Activated CD4-positive, alpha-beta T cell treated with anti-CD3 and anti-CD28 coated beads, Interleukin-2, amount 50 U/mL, for 48 hours (primary cell): ENCODE data around the gene TBL1XR1.
"Not testable (repeated sequence)": the region's sequence is repeated elsewhere in the genome, so short reads cannot be mapped to it uniquely, and the experiment has no call there.

Experiments
- DNase-seq, 2 experiments: peaks; one replicate each; pipeline ENCODE4 v3.0.0-alpha.2; 2020

Gene TBL1XR1

DNA sequence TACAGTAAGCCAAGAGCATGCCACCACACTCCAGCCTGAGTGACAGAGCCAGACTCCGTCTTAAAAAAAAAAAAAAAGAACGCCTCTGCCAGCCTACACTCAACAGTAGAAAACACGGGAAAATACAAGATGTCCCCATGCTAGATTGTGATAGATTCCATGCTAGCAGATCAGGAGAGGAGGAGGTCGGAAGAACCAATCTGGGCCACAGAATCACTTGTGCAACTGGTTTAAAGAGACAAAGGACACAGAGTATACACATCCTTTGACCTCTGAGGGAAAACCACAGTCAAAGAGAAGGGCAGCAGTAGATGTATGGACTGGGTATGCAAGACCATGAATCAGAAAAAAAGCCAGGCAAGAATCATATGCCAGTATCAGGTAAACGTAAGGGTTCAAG, 15.9 kb downstream of the TBL1XR1 start:
- DNase-seq: no peak

DNA sequence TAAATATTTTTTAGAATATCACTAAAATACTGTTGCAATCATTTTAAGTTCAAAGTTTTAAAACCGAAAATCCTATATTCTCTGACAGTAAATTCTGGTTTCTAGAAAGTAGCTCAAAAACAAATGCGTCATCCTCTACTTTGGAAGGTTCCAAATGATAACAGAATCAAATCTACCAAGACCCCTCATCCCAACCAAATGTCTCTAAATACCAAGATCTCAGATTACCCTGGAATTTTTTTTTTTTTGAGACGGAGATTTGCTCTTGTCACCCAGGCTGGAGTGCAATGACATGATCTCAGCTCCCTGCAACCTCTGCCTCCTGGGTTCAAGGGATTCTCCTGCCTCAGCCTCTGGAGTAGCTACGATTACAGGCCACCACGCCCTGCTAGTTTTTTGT, 16.8 kb downstream of the TBL1XR1 start:
- DNase-seq: no peak

DNA sequence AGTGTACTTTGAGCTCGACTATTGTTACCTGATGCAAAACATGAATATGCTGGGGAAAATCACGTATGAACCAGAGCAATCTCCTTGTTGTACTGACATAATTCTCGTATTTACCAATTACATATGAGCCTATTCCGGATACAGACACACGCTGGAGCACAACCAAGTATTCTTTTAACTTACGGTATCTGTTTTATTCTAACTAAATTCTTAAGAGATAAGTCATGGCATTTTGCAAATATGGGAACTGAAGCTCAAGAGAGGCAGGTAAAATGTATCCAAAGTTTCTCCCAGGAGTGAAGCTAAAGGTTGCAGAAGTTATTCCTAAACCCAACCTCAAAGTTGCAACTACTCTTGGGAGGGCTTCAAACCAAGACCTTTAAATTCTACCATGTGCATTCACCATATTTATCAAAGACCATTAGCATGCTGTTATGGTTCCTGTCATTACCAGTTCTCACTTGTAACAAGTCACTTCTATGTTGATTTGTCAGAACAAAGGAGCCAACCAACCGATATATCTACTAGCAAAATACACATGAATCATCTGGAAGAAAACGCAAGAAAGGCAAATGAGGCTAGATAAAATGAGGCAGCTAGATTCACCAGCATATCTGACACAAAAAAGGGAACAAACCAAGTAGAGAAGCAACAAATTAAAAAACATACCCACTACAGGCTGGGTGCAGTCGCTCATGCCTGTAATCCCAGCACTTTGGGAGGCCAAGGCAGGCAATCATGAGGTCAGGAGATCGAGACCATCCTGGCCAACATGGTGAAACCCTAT, 17.8 kb downstream of the TBL1XR1 start:
- DNase-seq: no peak

DNA sequence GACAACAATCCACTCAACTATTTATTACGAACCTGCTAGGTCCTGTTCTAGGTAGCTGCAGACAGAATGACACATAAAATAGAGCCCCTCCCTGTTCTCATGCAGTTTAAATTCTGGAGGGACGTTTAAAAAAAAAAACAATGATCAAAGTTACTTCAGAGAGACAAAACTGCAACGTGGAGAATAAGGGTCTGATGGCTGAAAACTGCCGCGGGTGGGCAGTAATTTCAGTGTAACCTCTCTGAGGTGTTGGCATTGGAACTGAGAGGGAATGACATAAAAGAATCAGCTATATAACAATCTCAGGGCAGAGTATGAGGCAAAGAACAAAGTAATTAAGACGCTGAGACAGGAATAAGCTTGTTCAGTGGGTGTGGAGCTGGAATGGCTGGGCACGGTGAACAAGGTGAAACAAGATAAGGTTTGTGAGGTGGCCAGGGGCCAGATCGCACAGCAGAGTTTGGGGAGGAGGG, 19.5 kb downstream of the TBL1XR1 start:
- DNase-seq: no peak

DNA sequence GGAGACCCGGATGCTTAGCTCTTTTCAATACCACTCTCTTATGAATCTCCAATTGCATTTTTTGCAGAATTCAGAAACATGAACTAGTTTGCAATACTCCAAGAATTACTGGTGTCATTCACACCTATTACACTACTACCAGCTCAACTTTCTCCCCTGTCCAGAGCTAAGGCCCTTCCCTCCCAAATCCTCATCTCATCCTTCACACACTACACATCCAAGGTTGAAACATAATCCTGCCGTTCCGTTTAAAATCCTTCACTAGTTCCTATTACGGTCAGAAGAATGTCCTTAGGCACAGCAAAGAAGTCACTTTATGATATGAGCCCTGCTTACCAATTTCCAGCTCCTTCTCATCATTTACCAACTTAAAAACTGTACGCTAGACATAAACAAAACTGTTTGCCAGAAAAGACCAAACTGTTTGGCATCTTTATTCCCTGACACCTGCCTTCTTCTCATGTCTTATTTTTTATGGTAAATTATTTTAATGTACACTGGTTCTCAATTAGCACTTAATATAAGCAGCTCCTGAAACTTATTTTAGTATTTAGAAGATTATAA, 22.6 kb downstream of the TBL1XR1 start:
- DNase-seq: no peak

DNA sequence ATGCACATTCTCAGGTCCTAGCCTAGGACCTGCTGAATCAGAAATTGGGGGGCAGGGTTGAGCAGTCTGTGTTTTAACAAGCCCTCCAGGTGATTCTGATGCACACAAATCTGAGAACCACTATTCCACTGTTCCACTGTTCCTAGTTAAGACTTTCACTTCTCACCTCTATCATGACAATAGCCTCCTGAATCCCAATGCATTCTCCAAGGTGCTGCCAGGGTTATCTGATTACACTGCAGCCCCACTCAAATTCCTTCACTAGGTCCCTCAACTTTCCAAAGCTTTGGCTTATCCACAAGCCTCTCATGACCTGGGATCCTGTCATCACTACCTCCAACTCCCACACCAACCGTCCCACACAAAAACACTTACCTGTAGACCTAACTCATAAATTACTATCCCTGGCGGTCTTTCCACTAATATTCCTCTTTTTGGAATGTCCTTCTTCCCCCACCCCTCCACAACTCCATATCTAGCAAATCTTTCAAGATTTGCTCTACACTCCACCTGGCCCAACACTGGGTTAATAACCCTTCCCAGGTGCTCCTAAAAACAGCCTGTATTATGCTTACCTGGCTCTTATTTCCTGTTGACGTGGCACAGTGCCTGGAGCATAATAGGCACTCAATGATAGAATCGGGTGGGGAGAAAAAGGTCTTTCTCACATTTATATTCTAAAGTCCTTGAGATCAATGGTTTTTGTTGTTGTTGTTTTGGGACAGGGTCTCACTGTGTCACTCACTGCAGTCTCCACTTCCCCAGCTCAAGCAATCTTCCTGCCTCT, 27.2 kb downstream of the TBL1XR1 start:
- DNase-seq: no peak

DNA sequence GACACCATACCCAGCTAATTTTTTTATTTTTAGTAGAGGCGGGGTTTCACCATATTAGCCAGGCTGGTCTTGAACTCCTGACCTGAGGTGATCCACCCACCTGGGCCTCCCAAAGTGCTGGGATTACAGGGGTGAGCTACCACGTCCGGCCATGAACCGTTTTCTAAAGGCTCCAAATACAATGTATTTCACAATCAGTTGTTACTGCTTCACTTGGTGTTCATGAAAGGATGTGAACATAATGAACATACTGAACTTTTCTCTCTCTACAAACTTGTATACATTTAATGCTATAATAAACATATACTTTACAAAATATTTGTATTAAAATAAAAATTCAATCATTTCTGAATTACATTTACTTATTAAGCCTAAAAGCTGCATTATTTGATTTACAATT, 28.9 kb downstream of the TBL1XR1 start:
- no peak for DNase-seq

DNA sequence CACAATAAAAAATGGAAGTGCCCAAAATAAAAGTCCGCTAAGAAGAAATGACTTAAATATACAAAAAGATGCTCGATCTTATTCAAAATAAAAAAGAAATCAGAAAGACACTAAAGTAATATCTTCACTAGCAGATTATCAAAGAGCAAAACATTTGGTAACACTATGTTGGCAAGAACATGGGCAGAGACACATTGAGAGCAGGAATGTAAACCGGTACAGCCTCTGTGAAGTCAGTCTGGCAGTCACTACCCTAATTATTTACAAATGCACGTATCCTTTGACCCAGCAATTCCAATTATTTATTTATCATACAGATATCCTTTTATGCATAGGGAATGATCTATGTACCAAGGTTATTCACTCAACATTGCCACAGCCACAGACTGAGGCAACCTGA, 34.5 kb downstream of the TBL1XR1 start:
- no peak for DNase-seq

DNA sequence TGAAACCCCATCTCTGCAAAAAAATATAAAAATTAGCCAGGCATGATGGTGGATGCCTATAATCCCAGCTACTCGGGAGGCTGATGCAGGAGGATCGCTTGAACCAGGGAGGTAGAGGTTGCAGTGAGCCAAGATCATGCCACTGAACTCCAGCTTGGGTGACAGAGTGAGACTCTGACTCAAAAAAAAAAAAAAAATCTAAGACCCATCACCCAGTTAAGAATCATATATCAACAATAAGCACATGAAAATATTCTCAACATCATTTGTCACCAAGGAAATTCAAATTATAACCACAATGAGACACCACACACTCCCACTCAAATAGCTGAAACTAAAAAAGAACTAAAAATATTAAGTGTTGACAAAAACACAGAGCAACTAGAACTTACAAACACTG, 35.7 kb downstream of the TBL1XR1 start:
- DNase-seq: not testable (repeated sequence)

DNA sequence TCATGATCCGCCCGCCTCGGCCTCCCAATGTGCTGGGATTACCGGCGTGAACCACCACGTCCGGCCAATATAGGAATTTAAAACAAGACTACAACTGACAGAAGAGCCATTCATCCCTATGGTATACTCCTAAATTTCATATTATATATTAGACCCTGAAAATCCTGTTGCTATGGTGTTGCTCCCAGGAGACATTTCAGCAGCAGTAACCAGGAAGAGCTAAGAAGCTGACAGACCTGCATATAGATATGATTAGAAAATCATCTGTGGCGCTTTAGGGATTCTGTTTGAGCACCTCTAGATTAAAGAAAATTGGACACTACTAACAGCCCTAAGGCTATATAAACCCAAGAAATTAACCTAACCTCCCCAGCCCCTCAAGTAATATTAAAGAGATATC, 38.8 kb downstream of the TBL1XR1 start:
- DNase-seq: no peak

DNA sequence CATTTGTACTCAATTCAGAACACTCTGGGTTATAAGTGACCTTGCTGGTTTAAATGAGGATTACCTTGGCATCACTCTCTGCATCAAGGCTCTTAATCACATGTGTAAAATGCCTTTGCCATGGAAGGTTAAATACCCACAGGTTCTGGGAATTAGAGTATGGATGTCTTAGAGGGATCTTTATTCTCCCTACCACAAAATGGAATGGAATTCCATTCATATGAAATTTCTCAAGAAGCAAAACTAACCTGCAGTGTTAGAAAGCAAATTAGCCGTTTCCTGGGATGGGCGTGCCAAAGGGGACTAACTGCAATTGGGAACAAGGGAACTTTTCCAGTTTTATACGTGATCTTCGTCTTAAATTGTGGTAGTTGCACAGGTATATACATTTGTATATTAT, 39.8 kb downstream of the TBL1XR1 start:
- DNase-seq: no peak

DNA sequence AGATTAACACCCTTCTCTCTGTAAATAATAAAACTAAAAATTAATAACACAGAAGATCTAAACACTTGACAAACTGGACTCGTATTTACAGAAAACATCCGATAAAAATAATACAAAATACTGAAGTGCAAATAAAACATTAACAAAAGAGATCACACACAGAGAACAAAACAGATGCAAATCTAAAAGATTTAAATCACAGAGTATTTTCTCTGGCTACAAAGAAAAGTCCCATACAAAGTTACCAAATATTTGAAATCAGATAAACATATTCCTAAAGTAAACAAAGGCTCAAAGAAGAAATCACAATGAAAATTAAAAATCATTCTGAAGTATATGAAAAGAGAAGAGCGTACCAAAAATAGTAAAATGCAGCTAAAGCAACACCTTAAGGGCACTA, 42.5 kb downstream of the TBL1XR1 start:
- DNase-seq: no peak

DNA sequence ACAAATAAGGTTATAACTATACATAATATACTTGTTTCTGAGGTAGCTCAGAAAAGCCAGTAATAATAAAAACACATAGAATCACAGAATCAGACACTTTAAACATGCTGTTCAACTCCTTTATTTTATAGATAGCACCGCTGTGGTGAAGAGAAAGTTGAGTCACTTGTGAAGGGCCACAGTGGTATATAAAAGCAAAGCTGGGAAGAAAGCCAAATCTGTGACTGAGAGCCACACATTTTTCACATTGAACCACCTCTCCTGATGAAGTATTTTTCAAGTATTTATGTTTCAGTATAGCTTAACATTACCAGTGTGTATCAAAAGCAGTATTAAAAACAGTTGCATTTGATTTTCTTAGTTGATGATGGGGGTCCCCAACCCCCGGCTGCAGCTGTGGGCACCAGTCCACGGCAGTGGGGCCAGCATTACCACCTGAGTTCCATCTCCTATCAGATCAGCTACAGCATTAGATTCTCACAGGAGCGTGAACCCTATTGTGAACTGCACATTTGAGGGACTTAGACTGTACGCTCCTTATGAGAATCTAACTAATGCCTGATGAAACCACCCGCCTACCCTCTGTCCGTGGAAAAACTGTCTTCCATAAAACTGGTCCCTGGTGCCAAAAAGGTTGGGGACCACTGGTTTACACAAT, 46.2 kb downstream of the TBL1XR1 start:
- DNase-seq: no peak

DNA sequence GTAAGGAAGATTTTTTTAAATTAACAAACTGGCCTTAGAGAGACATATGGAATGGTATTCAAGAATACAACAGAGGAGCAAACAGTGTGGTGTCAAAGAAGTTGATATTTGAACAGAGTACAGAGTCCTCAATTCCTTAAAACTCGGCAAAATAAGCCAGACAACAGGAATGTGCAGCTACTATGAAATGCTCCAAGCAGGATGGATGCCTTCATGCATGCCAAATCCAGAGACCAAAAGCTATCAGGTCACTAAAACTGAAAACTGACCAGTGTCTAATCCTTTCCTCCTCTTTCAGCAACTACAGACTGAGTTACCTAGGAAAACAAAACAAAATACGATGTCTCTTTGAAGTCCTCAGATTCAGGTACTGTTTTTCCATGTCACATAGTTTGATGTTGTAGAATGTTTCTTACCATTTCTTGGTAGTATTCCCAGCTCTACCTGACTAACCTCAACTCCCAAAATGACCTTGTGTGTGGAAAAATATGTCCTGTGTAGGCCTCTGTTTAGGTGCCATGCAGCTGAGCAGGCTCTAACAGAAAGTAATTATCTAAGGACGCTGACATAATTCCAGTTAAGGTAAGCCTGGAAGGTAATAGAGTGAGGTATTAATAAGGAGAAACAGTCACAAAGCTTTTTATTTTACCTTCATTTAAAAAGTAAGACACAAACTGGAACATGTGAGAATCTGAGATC, 46.9 kb downstream of the TBL1XR1 start:
- DNase-seq: no peak

DNA sequence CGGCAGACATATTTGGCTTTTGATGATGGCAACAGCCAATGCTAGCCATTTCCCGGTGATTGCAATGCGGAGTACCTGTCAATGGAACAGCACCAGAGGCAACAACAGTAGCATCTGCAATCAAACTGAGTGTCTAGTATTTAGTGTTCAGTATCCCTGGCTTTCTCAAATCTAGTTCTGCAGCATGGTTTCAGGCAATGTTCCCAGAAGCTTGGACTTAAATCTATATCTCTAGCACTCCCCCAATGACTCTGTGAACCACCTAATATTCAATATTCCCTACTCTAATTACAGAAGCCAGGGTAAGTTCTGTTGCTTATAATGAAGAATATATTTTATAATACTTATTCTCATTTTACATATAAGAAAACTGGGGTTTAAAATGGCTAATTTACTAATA, 48.2 kb downstream of the TBL1XR1 start:
- DNase-seq: no peak

DNA sequence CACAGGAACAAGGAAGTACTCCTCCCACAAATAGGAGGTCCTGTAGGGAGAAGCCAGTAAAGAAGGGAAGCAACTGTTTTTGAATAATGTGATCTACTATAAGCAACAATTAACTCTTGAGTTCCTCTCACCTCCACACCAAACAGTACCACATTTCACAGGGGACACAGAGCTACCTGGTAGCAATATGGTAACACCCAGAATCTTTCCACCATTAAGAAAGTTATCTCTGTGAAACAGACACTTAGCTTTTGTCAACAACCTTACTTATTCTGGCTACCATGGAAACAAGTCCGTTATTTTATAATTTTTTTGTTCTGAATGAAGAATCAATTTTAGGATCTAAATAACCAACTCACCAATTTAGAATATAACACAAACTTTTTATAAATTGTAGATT, 49.5 kb downstream of the TBL1XR1 start:
- DNase-seq: no peak

DNA sequence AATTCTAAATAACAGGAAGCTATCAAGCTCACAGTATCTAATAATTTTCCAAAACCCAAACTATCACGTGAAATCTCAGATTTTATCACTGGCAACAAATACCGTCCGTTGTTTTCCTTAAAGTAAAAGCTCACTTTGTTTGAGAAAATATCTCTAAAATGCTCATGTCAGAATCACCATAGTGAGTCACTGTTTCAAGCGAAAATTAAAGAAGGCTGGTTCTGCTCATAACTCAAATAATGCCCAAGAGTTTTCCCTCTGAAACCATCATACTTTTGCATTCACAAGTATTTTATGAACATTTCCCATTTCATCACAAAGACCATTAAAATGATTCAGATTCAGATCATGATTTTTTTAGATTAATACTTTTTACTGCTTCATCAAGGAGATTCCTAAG, 50.6 kb downstream of the TBL1XR1 start:
- DNase-seq: no peak

DNA sequence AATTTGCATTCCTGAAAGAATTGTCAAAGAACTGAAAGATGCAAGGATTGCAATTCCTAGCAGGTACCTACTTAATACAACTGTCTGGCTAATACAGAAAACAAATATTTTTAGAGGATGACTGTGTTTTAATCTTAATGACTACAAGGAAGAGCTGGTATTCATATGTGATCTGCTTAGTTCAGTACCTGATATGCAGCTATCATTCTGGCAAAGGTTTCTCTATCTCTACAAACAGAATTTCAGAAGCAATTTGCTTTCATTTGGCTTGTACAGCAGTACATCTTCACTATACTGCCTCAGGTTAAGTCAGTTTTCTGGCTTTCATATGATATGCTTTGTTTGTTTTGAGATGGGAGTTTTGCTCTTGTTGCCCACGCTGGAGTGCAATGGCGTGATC, 51.3 kb downstream of the TBL1XR1 start:
- no peak for DNase-seq

DNA sequence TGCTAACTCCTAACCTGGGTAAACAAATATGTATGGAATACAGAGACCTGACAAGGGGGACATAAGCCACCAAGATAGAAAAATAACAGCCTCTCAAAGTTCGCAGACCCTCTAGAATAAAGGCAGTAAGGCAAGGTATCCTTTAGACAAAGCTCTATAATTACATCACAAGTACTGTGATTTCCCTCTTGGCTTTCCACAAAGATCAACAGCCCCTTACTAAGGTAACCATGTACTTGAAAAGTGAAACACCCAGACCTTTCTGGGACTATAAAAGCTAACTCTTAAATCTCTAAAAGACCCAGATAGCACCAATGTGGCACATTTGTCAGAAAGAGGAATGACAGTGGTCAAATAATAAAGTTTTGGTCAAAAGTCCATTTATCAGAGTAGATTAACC, 51.9 kb downstream of the TBL1XR1 start:
- no peak for DNase-seq

DNA sequence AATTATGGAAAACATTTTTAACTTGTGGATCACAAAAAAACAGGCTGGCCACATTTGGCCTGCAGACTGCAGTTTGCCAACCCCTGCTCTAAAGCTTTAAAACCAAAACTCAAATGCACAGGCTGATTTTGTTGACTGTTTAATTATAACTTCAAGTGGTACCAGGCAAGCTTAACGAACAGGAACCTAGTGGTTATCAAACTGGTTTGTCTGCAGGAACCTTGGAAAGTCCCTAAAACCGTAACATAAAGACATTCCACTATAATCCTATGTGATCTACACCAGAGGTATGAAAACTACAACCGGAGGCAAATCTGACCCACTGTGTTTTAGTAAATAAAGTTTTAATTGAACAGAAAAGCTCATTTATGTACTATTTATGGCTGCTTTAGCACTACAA, 52.4 kb downstream of the TBL1XR1 start:
- DNase-seq: no peak

DNA sequence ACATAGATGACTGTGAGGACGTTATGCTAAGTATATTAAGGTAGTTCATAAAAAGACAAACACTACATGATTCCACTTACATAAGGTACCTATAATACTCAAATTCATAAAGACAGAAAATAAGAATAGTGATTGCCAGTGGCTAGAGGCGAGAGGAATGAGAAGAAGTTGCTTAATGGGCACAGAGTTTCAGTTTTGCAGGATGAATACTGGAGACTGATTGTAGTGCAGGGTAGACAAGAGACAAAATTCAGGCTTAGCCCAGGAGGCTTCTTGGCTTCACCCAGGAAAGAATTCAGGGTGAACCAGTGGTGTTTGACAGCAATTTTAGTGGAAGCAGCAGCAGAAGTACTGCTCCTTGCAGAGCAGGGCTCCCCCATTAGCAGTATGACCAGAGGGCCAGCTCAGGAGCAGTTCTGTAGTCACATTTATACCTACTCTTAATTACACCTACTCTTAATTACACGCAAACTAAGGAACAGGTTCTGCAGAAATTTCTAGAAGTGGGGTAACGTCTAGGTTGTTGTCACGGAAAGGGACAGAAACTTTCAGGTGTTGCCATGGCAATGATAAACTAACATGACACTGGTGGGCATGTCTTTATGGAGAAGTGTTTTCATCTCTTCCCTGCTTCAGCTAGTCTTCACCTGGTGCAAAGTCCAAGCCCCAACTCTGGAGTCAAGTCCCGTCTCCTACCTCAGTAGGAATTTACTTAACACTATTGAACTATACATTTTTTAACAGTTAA, 55.2 kb downstream of the TBL1XR1 start:
- no peak for DNase-seq

DNA sequence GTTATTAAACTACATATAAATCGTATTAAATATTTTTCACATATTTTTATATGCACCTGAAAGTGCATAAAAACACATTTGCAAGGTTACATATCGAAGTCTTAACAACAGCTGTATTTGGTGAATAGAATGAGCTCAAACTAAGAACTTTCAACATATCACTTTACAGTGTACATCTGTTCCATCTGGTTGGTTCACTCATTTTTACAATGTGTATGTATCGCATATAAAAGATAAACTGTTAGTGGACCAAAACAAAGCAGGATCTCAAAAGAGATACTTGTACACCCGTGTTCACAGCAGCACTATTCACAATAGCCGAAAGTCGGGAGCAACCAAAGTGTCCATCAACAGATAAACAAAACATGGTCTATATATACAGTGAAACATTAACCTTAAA, 55.8 kb downstream of the TBL1XR1 start:
- DNase-seq: no peak
